ENCODE data around the gene KCP. TPM values are rescaled to one million over a fixed set of nuclear protein-coding genes. Genes with fewer than 3 reads are reported as not detected.

Gene KCP
- total RNA-seq, 1 experiment from 2014 or later, result 0.50 TPM

Other genes starting within 250 kb of the KCP start
- gene GARIN1A, start 238.4 kb downstream of the KCP start, total RNA-seq (2022), result 0.48 and 0.79 TPM in 2 replicates
- 171 and 184 TPM in 2 replicates for gene CALU, start 171.3 kb downstream of the KCP start, total RNA-seq (2022)
- gene OPN1SW, start 134.9 kb downstream of the KCP start, total RNA-seq (2022), result not detected in 2 replicates
- 7.3 and 10.2 TPM in 2 replicates for gene CCDC136, start 118.7 kb downstream of the KCP start, total RNA-seq (2022)
- 108 and 128 TPM in 2 replicates for gene FLNC, start 80.3 kb downstream of the KCP start, total RNA-seq (2022)
- gene ATP6V1F, start 47.9 kb downstream of the KCP start, total RNA-seq (2022), result 162 and 168 TPM in 2 replicates
- 1.2 and 1.8 TPM in 2 replicates for gene IRF5, start 27.2 kb upstream of the KCP start, total RNA-seq (2022)
- gene TNPO3, start 144.4 kb upstream of the KCP start, total RNA-seq (2022), result 56.5 and 59.8 TPM in 2 replicates
- 2.6 and 4.5 TPM in 2 replicates for gene TSPAN33, start 234.0 kb upstream of the KCP start, total RNA-seq (2022)

Data from Caco-2 (cell line).